Activated naive CD4-positive, alpha-beta T cell treated with anti-CD3 and anti-CD28 coated beads, Interleukin-2, amount 50 U/mL, for 24 hours (primary cell): ENCODE data around the gene CDKAL1.
"Not testable (repeated sequence)": the region's sequence is repeated elsewhere in the genome, so short reads cannot be mapped to it uniquely, and the experiment has no call there.

Experiments used
- H3K27ac Mint-ChIP-seq: one replicate; pipeline ENCODE4 v1.8.0; 2021; ENCODE audit warnings: mild to moderate bottlenecking, mixed read lengths
- H3K27me3 Mint-ChIP-seq: one replicate; pipeline ENCODE4 v1.8.0; 2021; ENCODE audit warnings: mixed read lengths
- H3K36me3 Mint-ChIP-seq: one replicate; pipeline ENCODE4 v1.8.0; 2021; ENCODE audit warnings: mixed read lengths
- H3K4me1 Mint-ChIP-seq: one replicate; pipeline ENCODE4 v1.8.0; 2021; ENCODE audit warnings: mixed read lengths
- H3K4me3 Mint-ChIP-seq: one replicate; pipeline ENCODE4 v1.8.0; 2021; ENCODE audit warnings: mild to moderate bottlenecking, mixed read lengths
- H3K9me3 Mint-ChIP-seq: one replicate; pipeline ENCODE4 v1.8.0; 2021; ENCODE audit warnings: mixed read lengths

Gene CDKAL1

DNA sequence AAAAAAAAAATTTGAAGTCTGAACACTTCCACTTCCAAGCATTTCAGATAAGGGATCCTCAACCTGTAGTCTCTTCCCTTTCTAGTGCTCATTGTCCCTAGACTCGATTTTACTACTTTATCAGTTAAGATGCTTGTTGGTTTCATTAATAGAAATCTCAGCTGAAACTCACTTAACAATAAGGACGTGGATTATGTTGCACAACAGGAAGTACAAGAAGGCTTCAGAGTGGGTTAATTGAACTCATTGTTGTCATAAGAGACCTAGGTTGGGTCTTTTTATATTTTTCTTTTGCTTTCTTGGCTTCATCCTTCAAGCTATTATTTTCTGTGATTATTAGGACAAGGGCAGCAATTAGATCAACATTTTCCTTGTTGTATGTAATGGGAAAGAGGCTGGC lies 175.2 kb downstream of the CDKAL1 start:
- H3K36me3 Mint-ChIP-seq: peaks cover 2% of the 10 kb centered on the region
- no peak overlapping the region for H3K27ac Mint-ChIP-seq
- no peaks in the 10 kb centered on the region for H3K9me3 Mint-ChIP-seq
- no peak overlapping the region for H3K4me3 Mint-ChIP-seq
- H3K27me3 Mint-ChIP-seq: no peaks in the 10 kb centered on the region
- H3K4me1 Mint-ChIP-seq: peaks cover 69% of the 10 kb centered on the region

GRCh38 chr6:20710341-20710740 lies 176.1 kb downstream of the CDKAL1 start:
- Mint-ChIP-seq H3K9me3 (no peaks in the 10 kb centered on the region), H3K27me3 (no peaks in the 10 kb centered on the region), H3K36me3 (no peaks in the 10 kb centered on the region), H3K4me1 (peaks cover 63% of the 10 kb centered on the region), H3K4me3 (no peak overlapping the region), H3K27ac (no peak overlapping the region)

- Mint-ChIP-seq H3K36me3 (no peaks in the 10 kb centered on the region), H3K4me3 (no peak overlapping the region), H3K4me1 (peaks cover 51% of the 10 kb centered on the region), H3K9me3 (no peaks in the 10 kb centered on the region), H3K27ac (no peak overlapping the region), H3K27me3 (no peaks in the 10 kb centered on the region)
Measured at GRCh38 chr6:20711518-20711917, 177.3 kb downstream of the CDKAL1 start.

DNA sequence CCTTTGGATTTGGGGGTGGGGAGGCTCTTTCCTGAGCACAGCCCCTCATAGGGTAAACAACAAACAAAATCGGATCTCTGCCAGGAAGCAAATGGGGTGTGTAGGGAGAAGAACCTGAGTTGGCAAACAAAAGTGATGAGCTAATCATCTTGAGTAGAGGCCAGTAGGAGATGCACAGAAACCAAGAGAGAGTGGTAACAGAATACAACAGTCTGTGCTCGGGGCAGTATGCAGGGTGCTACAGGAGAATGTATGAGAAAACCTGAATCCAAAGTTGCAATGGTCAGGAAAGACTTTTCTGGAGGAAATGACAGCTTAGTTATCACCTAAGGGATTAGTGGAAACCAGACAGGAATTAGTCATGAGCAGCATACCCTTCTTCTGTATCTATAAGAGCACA lies 177.8 kb downstream of the CDKAL1 start:
- Mint-ChIP-seq H3K4me3 (no peak overlapping the region), H3K4me1 (peaks cover 46% of the 10 kb centered on the region), H3K9me3 (no peaks in the 10 kb centered on the region), H3K27me3 (no peaks in the 10 kb centered on the region), H3K27ac (no peak overlapping the region), H3K36me3 (no peaks in the 10 kb centered on the region)

- H3K9me3 Mint-ChIP-seq: no peaks in the 10 kb centered on the region
- H3K4me1 Mint-ChIP-seq: peaks cover 24% of the 10 kb centered on the region
- peaks cover 1% of the 10 kb centered on the region for H3K36me3 Mint-ChIP-seq
- H3K4me3 Mint-ChIP-seq: no peak overlapping the region
- H3K27ac Mint-ChIP-seq: no peak overlapping the region
- H3K27me3 Mint-ChIP-seq: no peaks in the 10 kb centered on the region
Measured at GRCh38 chr6:20715135-20715806, 181.0 kb downstream of the CDKAL1 start.

GRCh38 chr6:20716865-20717264 lies 182.6 kb downstream of the CDKAL1 start:
- Mint-ChIP-seq H3K4me1 (peaks cover 9% of the 10 kb centered on the region), H3K27ac (no peak overlapping the region), H3K4me3 (no peak overlapping the region), H3K27me3 (no peaks in the 10 kb centered on the region), H3K9me3 (no peaks in the 10 kb centered on the region), H3K36me3 (peaks cover 6% of the 10 kb centered on the region)

DNA sequence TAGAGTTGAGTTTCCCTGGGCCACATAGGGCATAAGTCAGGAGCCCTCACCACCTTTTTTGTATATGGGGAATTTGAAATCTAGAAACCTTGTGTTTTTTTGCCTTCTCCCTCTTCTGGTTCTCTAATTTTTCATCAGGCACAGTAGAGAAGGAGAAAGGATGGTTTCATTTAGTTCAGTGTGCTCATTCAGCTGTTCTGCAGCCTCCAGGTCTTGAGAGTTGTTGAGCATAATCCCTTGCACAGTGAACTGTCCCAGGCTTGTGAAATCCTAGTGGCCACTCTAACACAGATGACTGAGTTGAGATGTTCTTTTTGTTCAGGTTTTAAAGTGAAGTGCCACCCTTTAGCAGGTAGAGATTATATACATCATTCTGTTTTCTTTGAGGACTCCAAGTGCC lies 183.5 kb downstream of the CDKAL1 start:
- Mint-ChIP-seq H3K4me3 (no peak overlapping the region), H3K27ac (no peak overlapping the region), H3K4me1 (peaks cover 12% of the 10 kb centered on the region), H3K9me3 (no peaks in the 10 kb centered on the region), H3K27me3 (no peaks in the 10 kb centered on the region), H3K36me3 (peaks cover 12% of the 10 kb centered on the region)

DNA sequence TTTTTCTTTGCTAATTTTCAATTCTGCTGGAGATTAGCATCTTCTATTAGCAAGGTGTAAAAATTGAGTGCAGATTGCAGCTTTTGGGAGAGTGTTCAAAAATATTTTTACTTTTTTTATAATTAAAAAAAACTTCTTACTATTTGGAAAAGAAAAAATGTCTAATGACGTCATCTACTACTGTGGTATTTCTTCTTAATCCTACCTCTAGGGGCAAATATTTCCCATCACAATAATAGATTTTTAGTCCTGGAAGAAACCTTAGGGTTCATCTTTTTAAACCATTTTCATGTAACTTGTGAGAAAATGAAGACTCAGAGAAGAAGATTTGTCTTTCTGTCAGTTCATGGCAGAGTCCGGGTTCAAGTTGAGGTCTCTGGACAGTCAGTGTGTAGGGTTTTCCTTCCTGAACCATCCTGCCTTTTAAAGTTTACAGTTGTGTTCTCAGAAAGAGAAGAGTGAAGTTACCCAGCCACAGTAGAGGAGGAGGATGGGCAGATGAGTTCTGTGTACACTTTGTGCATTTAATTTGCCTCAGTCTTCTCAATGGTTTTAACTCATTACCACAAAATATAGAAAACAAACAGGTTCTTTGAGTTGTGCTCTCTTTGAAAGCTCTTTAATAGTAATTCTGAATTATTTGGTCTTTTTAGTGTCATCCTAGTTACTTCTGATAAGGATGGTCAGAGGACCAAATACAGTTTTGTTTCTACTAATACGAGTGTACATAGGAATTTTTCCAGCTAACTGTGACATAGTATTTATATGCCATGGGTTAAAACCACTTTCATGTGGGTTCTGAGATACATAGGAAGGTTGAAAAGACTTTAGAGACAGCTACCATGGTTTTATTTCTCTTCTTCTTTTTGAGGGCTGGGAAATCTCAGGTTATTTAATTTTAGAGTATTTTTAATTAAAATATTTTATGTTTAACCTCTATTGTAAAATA lies 184.7 kb downstream of the CDKAL1 start:
- Mint-ChIP-seq H3K4me3 (no peak overlapping the region), H3K36me3 (peaks cover 17% of the 10 kb centered on the region), H3K9me3 (no peaks in the 10 kb centered on the region), H3K27me3 (no peaks in the 10 kb centered on the region), H3K4me1 (peaks cover 16% of the 10 kb centered on the region), H3K27ac (no peak overlapping the region)

DNA sequence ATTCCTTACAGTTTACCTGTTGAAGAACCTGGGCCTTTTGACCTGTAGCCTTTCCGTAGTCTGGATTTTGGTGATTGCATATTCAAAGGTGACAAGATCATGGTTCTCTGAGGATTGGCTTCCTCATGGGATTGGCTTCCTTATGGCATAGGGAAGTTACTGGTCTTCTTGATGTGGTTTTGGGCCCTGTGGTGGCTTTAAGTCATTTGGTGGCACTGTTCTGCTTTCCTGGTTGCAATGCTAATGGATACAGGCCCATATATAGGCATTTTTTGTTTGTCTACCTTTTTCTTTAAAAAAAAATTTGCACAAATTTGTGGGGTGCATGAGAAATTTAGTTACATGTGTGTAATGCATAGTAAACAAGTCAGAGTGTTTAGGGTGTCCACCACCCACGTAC lies 185.7 kb downstream of the CDKAL1 start:
- Mint-ChIP-seq H3K36me3 (peaks cover 17% of the 10 kb centered on the region), H3K4me3 (no peak overlapping the region), H3K27me3 (no peaks in the 10 kb centered on the region), H3K9me3 (no peaks in the 10 kb centered on the region), H3K27ac (no peak overlapping the region), H3K4me1 (peaks cover 16% of the 10 kb centered on the region)

- Mint-ChIP-seq H3K4me1 (peaks cover 16% of the 10 kb centered on the region), H3K36me3 (peaks cover 19% of the 10 kb centered on the region)
- H3K9me3 Mint-ChIP-seq, H3K4me3 Mint-ChIP-seq, H3K27ac Mint-ChIP-seq, H3K27me3 Mint-ChIP-seq: not testable (repeated sequence)
Measured at GRCh38 chr6:20721121-20721520, 186.9 kb downstream of the CDKAL1 start.

DNA sequence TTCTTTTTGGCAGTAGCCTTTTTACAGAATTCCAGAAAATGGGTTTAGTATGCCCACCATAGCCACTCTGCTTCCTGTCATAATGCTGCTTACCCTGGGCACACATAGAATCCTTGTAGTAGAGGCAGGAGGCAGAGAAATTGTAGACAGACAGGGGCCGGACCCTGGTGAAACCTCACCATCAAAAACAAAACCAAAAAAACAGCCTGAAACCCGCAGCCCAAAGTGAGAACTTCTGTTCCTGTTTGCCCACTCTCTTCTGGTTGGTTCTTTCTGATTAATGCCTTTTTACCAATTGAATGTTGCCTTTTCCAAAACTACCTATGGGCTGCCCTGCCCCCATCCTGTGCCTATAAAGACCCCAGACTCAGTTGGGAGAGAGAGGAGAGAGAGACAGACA lies 188.2 kb downstream of the CDKAL1 start:
- Mint-ChIP-seq H3K36me3 (peaks cover 24% of the 10 kb centered on the region), H3K27ac (no peak overlapping the region), H3K9me3 (no peaks in the 10 kb centered on the region), H3K27me3 (no peaks in the 10 kb centered on the region), H3K4me1 (peaks cover 20% of the 10 kb centered on the region), H3K4me3 (no peak overlapping the region)

GRCh38 chr6:20723236-20723635 lies 189.0 kb downstream of the CDKAL1 start:
- Mint-ChIP-seq H3K9me3 (no peaks in the 10 kb centered on the region), H3K4me3 (no peak overlapping the region), H3K4me1 (peaks cover 21% of the 10 kb centered on the region), H3K27me3 (no peaks in the 10 kb centered on the region), H3K27ac (peak overlapping the region; percentile 15), H3K36me3 (peaks cover 25% of the 10 kb centered on the region)

DNA sequence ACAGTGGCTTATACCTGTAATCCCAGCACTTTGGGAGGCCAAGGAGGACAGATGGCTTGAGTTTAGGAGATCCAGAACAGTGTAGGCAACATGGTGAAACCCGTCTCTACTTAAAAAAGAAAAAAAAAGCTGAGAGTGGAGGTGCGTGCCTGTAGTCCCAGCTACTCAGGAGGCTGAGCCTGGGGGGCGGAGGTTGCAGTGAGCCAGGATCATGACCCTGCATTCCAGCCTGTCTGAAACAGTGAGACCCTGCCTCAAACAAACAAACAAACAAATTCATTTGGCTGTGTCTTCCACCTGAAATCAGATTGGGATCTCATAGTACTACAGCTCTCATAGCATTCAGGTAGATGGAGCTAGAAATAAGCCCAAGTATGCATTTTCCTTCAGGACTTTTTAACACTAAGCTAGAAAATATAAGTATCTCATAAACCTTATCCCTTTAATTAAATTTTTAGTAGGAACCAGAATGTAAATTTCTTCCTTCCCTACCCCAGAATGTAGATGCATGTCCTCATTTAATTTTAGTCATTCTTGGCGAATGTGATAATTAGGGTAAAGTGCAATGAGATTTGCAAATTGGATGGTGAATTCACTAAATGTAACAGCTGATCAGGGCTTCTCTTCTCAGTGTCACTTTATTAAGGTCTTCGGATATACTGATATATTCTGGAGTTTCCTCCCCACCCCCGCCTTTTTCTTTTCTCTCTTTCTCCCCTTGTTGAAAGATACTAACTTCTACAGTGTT lies 190.4 kb downstream of the CDKAL1 start:
- Mint-ChIP-seq H3K27me3 (no peaks in the 10 kb centered on the region), H3K4me3 (no peak overlapping the region), H3K27ac (no peak overlapping the region), H3K9me3 (no peaks in the 10 kb centered on the region), H3K4me1 (peaks cover 20% of the 10 kb centered on the region), H3K36me3 (peaks cover 25% of the 10 kb centered on the region)

- H3K27me3 Mint-ChIP-seq, H3K4me3 Mint-ChIP-seq, H3K9me3 Mint-ChIP-seq, H3K27ac Mint-ChIP-seq: not testable (repeated sequence)
- peaks cover 26% of the 10 kb centered on the region for H3K36me3 Mint-ChIP-seq
- peaks cover 21% of the 10 kb centered on the region for H3K4me1 Mint-ChIP-seq
Measured at GRCh38 chr6:20725235-20725634, 191.0 kb downstream of the CDKAL1 start.

DNA sequence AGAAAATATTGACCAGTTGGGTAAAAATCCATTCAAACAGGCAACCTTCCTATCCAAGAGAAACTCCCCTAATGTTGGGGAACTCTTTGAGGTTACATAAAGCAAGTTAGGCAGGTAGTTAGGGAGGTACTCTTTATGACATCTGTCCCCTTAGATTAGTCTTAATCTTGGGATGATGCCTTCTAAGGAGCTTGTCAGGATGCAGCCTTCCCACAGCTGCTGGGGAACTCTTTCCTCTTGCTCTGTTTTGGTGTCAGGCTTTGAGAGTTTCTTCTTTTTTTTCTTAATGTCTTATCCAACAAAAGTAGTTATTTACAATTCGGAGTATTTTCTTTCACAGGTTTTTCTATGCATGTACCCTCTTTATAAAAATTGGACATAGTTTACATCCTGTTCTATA lies 194.8 kb downstream of the CDKAL1 start:
- Mint-ChIP-seq H3K27ac (no peak overlapping the region), H3K36me3 (peaks cover 22% of the 10 kb centered on the region), H3K27me3 (no peaks in the 10 kb centered on the region), H3K9me3 (no peaks in the 10 kb centered on the region), H3K4me3 (no peak overlapping the region), H3K4me1 (peaks cover 22% of the 10 kb centered on the region)

DNA sequence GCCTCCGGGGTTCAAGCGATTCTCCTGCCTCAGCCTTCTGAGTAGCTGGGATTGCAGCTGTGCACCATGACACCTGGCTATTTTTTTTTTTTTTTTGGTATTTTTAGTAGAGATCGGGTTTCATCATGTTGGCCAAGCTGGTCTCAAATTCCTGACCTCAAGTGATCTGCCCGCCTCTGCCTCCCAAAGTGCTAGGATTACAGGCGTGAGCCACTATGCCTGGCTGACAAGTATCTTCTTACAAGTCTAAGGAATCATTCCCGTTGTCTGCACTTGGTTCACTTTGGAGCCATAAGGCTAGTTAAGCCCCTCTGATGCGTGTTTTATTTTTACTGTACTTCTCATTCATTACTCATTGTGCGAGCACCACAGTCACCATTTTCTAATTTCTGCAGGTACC lies 198.1 kb downstream of the CDKAL1 start:
- H3K36me3 Mint-ChIP-seq: peaks cover 19% of the 10 kb centered on the region
- H3K4me1 Mint-ChIP-seq: peaks cover 18% of the 10 kb centered on the region
- not testable (repeated sequence) for H3K27me3 Mint-ChIP-seq, H3K9me3 Mint-ChIP-seq, H3K27ac Mint-ChIP-seq, H3K4me3 Mint-ChIP-seq
